GM12878 (cell line): Measurements from ENCODE around the gene TMEM37. TPM values are rescaled to one million over a fixed set of nuclear protein-coding genes. Genes with fewer than 3 reads are reported as not detected.

Experiments
- ATAC-seq: fragments of 200-7000 bp; cut with Tn5 transposase; 3 replicates; pipeline ENCODE4 v1.9.1; 2020; ENCODE audit warnings: mild to moderate bottlenecking, moderate library complexity
- BruUV-seq: library from RNA; stranded (reverse); fragments of 400-500 nt; replicated peaks from 2 replicates; lab custom pipeline; 2021; lab: Mats Ljungman, UMichigan
- CTCF ChIA-PET: fragments of 300-600 bp; sonication (Branson Sonifier 250); formaldehyde crosslinking; extraction: SDS; loops from one replicate; lab custom pipeline; 2021; ENCODE audit warnings: inconsistent platforms; lab: Yijun Ruan, JAX
- POLR2A ChIA-PET: fragments of 350-600 bp; formaldehyde crosslinking; extraction: SDS; loops from one replicate; lab custom pipeline; 2021; ENCODE audit warnings: inconsistent platforms; lab: Charles Lee
- RAD21 ChIA-PET: fragments of 300-600 bp; sonication (Branson Sonifier 250); formaldehyde crosslinking; loops from one replicate; lab custom pipeline; 2023; ENCODE audit warnings: antibody characterized with exemption; ENCODE audit not compliant: unreplicated experiment; lab: Charles Lee
- SMC1A ChIA-PET: fragments of 300-600 bp; sonication (Branson Sonifier 250); formaldehyde crosslinking; loops from one replicate; lab custom pipeline; 2023; ENCODE audit not compliant: unreplicated experiment, uncharacterized antibody; lab: Charles Lee
- DNase-seq: peaks from one replicate; pipeline ENCODE4 v3.0.0-alpha.2; 2011; ENCODE audit warnings: low read depth, low spot score
- FAIRE-seq: peaks from 3 replicates; lab custom pipeline; 2011; peaks lifted over from hg19 to GRCh38; lab: Jason Lieb, UNC
- H2AFZ ChIP-seq: 2 replicates; pipeline ENCODE4 v1.6.0; 2011; ENCODE audit warnings: low read depth, low read length, control low read depth; ENCODE audit not compliant: control insufficient read depth
- H3K27ac ChIP-seq: 2 replicates; pipeline ENCODE4 v1.5.1; 2011; ENCODE audit warnings: control low read depth; ENCODE audit not compliant: control insufficient read depth, insufficient read depth
- H3K27me3 ChIP-seq, 2 experiments: replicated peaks in 1 of 2; 2 replicates each; pipeline versions ENCODE4 v1.6.0 to v1.6.1; 2011; ENCODE audit warnings: low read length in 1 of 2; ENCODE audit not compliant: control insufficient read depth in 2 of 2, insufficient read depth in 2 of 2
- H3K36me3 ChIP-seq, 2 experiments: 2 replicates each; pipeline ENCODE4 v1.5.1; 2011; ENCODE audit warnings: low read length in 1 of 2; ENCODE audit not compliant: control insufficient read depth in 2 of 2, insufficient read depth in 2 of 2
- H3K4me1 ChIP-seq: 2 replicates; pipeline ENCODE4 v1.6.1; 2011; ENCODE audit warnings: mild to moderate bottlenecking, low read length, moderate library complexity, mixed read lengths; ENCODE audit not compliant: control insufficient read depth, insufficient read depth
- H3K4me2 ChIP-seq: 2 replicates; pipeline ENCODE4 v1.6.0; 2011; ENCODE audit warnings: control low read depth; ENCODE audit not compliant: control insufficient read depth, insufficient read depth
- H3K4me3 ChIP-seq: fragments of 200-600 bp; sonication (generic); 2 replicates; pipeline ENCODE4 v1.5.1; 2016
- H3K79me2 ChIP-seq: 2 replicates; pipeline ENCODE4 v1.6.0; 2011; ENCODE audit warnings: low read length; ENCODE audit not compliant: control insufficient read depth, insufficient read depth
- H3K9ac ChIP-seq: 2 replicates; pipeline ENCODE4 v1.8.0; 2011; ENCODE audit warnings: low read length, control low read depth, mixed read lengths; ENCODE audit not compliant: control insufficient read depth, insufficient read depth
- H3K9me3 ChIP-seq: replicated peaks from 3 replicates; pipeline ENCODE4 v1.5.1; 2011; ENCODE audit warnings: mild to moderate bottlenecking, low read length; ENCODE audit not compliant: control insufficient read depth, insufficient read depth
- H4K20me1 ChIP-seq: 2 replicates; pipeline ENCODE4 v1.6.0; 2011; ENCODE audit not compliant: control insufficient read depth, insufficient read depth
- CHD4 ChIP-seq: fragments of 200-600 bp; sonication (generic); IDR thresholded peaks from 2 replicates; pipeline ENCODE4 v1.6.1; 2016; ENCODE audit warnings: mild to moderate bottlenecking
- CREM ChIP-seq: IDR thresholded peaks from 2 replicates; pipeline ENCODE4 v1.6.1; 2014; ENCODE audit warnings: antibody characterized with exemption, low read depth
- DPF2 ChIP-seq: fragments of 450-650 bp; IDR thresholded peaks from 2 replicates; pipeline ENCODE4 v1.6.1; 2017; ENCODE audit warnings: mild to moderate bottlenecking
- EGR1 ChIP-seq, 2 experiments: IDR thresholded peaks; 1 replicate in 1 of 2; 2 replicates in 1 of 2; pipeline ENCODE4 v1.6.1; 2011 to 2012; ENCODE audit warnings: low read depth in 2 of 2, low read length in 2 of 2, borderline replicate concordance in 1 of 2, mild to moderate bottlenecking in 1 of 2, moderate library complexity in 1 of 2
- EZH2 ChIP-seq: IDR thresholded peaks from 2 replicates; pipeline ENCODE4 v1.6.1; 2012; ENCODE audit warnings: low read depth, mild to moderate bottlenecking, control low read depth, inconsistent platforms, low read length, borderline replicate concordance; ENCODE audit not compliant: control insufficient read depth
- GATAD2B ChIP-seq: fragments of 450-650 bp; conservative IDR thresholded peaks from 2 replicates; pipeline ENCODE4 v1.6.1; 2017; ENCODE audit warnings: low read depth, mild to moderate bottlenecking, moderate library complexity
- IKZF1 ChIP-seq: fragments of 450-650 bp; conservative IDR thresholded peaks from 2 replicates; pipeline ENCODE4 v1.6.1; 2017; ENCODE audit warnings: antibody characterized with exemption, mild to moderate bottlenecking
- IKZF2 ChIP-seq, 2 experiments: fragments of 450-650 bp; IDR thresholded peaks; 2 replicates each; pipeline ENCODE4 v1.6.1; 2017; ENCODE audit warnings: mild to moderate bottlenecking in 2 of 2, moderate library complexity in 2 of 2
- LARP7 ChIP-seq: fragments of 450-650 bp; IDR thresholded peaks from 2 replicates; pipeline ENCODE4 v1.6.1; 2017; ENCODE audit warnings: mild to moderate bottlenecking
- MEF2A ChIP-seq: IDR thresholded peaks from 2 replicates; pipeline ENCODE4 v1.6.1; 2011; ENCODE audit warnings: low read depth, mild to moderate bottlenecking, low read length, moderate library complexity; ENCODE audit not compliant: insufficient read depth
- MEF2B ChIP-seq: fragments of 450-650 bp; IDR thresholded peaks from 2 replicates; pipeline ENCODE4 v1.6.1; 2018; ENCODE audit warnings: mild to moderate bottlenecking, moderate library complexity; ENCODE audit not compliant: partially characterized antibody, poor library complexity, severe bottlenecking
- MTA2 ChIP-seq: fragments of 450-650 bp; IDR thresholded peaks from 2 replicates; pipeline ENCODE4 v1.6.1; 2016; ENCODE audit warnings: low read depth, mild to moderate bottlenecking, moderate library complexity
- MYC ChIP-seq: IDR thresholded peaks from 2 replicates; pipeline ENCODE4 v1.6.1; 2011; ENCODE audit warnings: mild to moderate bottlenecking, low read length, moderate library complexity, inconsistent platforms; ENCODE audit not compliant: insufficient read depth, insufficient replicate concordance, insufficient read length, severe bottlenecking
- NBN ChIP-seq: fragments of 450-650 bp; IDR thresholded peaks from 2 replicates; pipeline ENCODE4 v1.6.1; 2016
- PAX5 ChIP-seq: IDR thresholded peaks from 2 replicates; pipeline ENCODE4 v1.6.1; 2011; ENCODE audit warnings: low read depth, low read length, borderline replicate concordance
- POLR2AphosphoS5 ChIP-seq: IDR thresholded peaks from 2 replicates; pipeline ENCODE4 v1.6.1; 2011; ENCODE audit warnings: mild to moderate bottlenecking, low read length, inconsistent platforms
- PRDM15 ChIP-seq: fragments of 450-650 bp; formaldehyde crosslinking; IDR thresholded peaks from 2 replicates; pipeline ENCODE4 v1.4.0; 2020; ENCODE audit warnings: mild to moderate bottlenecking, moderate library complexity
- WGBS: methylation state at CpG from one replicate; pipeline ENCODE4 v1.1.6; 2016; ENCODE audit warnings: low lambda C conversion rate; ENCODE audit not compliant: insufficient replicate concordance, insufficient coverage; ENCODE audit errors: missing lambda C conversion rate; 5-methylcytosine and 5-hydroxymethylcytosine counted together
- in situ Hi-C: fragments of 300-500 bp; cut with MboI; formaldehyde crosslinking; loops from 9 replicates; pipeline ENCODE4 v1.14.3; 2018; ENCODE audit warnings: mixed read lengths
- intact Hi-C: fragments of 100-400 bp; cut with micrococcal nuclease; formaldehyde crosslinking; loops from one replicate; pipeline ENCODE4 v1.14.2; 2022; ENCODE audit not compliant: unreplicated experiment
- polyA plus RNA-seq, 11 experiments: library from polyadenylated mRNA; depleted of rRNA in 4 of 11; unstranded in 6 of 11; stranded (reverse) in 5 of 11; fragments of >200 nt; fragmentation: Nextera tagmentation in 4 of 11; fragmentation: Illumina TruSeq in 1 of 11; extraction: Ambion mirVana in 4 of 11; extraction: Trizol in 1 of 11; gene quantifications; 1 replicate in 1 of 11; 2 replicates in 10 of 11; pipeline versions ENCODE4 v1.2.1 to v1.2.3, GENCODE V29; 2011 to 2016; ENCODE audit warnings: inconsistent platforms in 2 of 11, missing spikeins in 2 of 11, low read depth in 1 of 11
- total RNA-seq, 4 experiments: library from RNA; depleted of rRNA in 3 of 4; stranded (reverse); fragments of >200 nt in 3 of 4; fragmentation: Illumina TruSeq in 1 of 4; extraction: Trizol in 1 of 4; gene quantifications; 2 replicates each; pipeline versions ENCODE4 v1.2.1 to v1.2.3, GENCODE V29; 2013 to 2021
- TF ChIP-seq, protein P1 (sequence below): IDR thresholded peaks from 2 replicates; pipeline ENCODE4 v1.6.1; 2011; ENCODE audit warnings: borderline replicate concordance, low read depth, mild to moderate bottlenecking, moderate library complexity, mixed read lengths, low read length; ENCODE audit not compliant: insufficient read depth; ENCODE audit errors: extremely low read length

The TMEM37 gene
- total and polyA plus RNA-seq, 10 of the 15 experiments (the other 5 are each of a cell fraction or from before 2014, with no cell fraction given): 0.07 to 0.67 (median 0.24) TPM; not detected in 3

DNA sequence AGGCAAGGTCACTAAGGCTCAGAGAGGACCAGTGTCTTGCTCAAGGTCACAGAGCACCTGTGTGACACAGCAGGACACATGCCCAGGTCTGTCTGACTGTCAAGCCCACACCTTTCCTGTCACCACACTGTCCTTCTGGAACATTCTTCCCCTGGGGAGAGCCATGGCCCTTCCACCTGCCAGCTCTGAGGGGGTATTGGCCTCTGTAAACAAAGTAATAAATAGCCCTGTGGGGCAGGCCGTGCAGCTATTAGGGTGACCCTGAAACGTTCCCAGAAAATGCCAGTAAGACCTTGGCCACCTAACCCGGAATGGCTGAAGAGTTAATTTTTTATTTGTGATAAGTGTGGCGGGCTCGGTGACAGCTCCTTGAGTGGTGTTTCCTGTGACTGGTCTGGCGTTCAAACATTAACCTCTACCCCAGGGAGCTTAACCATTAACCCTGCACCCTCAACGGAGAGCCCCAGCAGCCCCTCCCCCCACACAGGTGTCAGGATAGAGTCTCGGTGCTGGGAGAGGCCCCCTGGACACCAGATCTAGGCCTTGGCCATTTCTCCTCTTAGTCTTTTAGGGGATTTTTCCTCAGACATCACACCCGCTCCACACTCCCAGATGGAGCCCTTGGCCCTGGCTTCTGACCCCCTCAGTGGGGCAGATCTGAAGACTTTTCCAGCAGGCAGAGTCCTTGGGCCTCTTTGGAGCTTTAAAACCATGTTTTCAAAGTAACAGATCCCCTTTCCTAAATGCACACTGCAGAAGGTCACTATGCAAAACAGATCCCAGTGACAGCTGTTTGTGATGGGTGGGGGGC lies 56.0 kb downstream of the TMEM37 start:
- Histone ChIP-seq H4K20me1 (peaks cover 2% of the 10 kb centered on the region; the same call in 1 of the 2 replicates), H3K79me2 (no peaks in the 10 kb centered on the region), H3K4me2 (no peak overlapping the region), H3K27ac (no peak overlapping the region), H3K4me1 (no peaks in the 10 kb centered on the region), H3K4me3 (no peak overlapping the region), H3K36me3 (no peaks in the 10 kb centered on the region), H3K27me3 (no peaks in the 10 kb centered on the region; a peak in 1 of 4 replicates), H3K9ac (no peak overlapping the region), H3K9me3 (no peaks in the 10 kb centered on the region), H2AFZ (no peak overlapping the region)
- intact Hi-C loops (no loop called here), in situ Hi-C loops (loop anchor here (10.0 kb wide), 1 partner anchor 603 kb away; no protein-coding TSS in a partner anchor)
- SMC1A ChIA-PET: interaction anchor here (1.2 to 3.0 kb wide), 3 partner anchors 8 to 30 kb away, joined by 3 to 10 read pairs (median 3); no protein-coding TSS in a partner anchor
- DNase-seq (peak; percentile 34), ATAC-seq (peak; percentile 88), FAIRE-seq (no peak)
- POLR2A ChIA-PET: interaction anchor here (0.6 to 1.1 kb wide), 2 partner anchors 135 to 165 kb away, joined by 4 to 5 read pairs; no protein-coding TSS in a partner anchor
- RAD21 ChIA-PET: interaction anchor here (1.2 to 1.5 kb wide), 3 partner anchors 8 to 121 kb away, joined by 3 to 8 read pairs (median 5); partner anchors contain the start of genes C2orf76 and DBI
- WGBS: 1% methylated on average over 9 of the region's 9 CpGs
- BruUV-seq: no TSS peak
- CTCF ChIA-PET: interaction anchor here (0.8 to 3.3 kb wide), 6 partner anchors 8 to 81 kb away, joined by 3 to 31 read pairs (median 6); no protein-coding TSS in a partner anchor
- peak; percentile 54; the same call in 1 of the 2 replicates for TF ChIP-seq IKZF1
- no peak for TF ChIP-seq PAX5
- TF ChIP-seq MEF2B: peak; percentile 26
- no peak for TF ChIP-seq MYC
- TF ChIP-seq MTA2: peak; percentile 43
- 0 out of 2 replicates have a peak, but pooled peaks have one; percentile 32 for TF ChIP-seq NBN
- peak; percentile 18; the same call in 1 of the 2 replicates for TF ChIP-seq GATAD2B
- no peak for TF ChIP-seq CREM
- TF ChIP-seq EZH2: no peak
- TF ChIP-seq IKZF2 (IDR thresholded peaks at IDR 0.05): peak in 1 of 2 experiments; percentile 46; a peak in 1 of 4 replicates
- TF ChIP-seq DPF2: peak; percentile 49; the same call in 1 of the 2 replicates
- TF ChIP-seq MEF2A: no peak
- no peak for TF ChIP-seq EGR1 (IDR thresholded peaks at IDR 0.05; ENCODE audit: borderline replicate concordance in 1 of 2, low read depth in 2 of 2, low read length in 2 of 2)
- TF ChIP-seq CHD4: no peak
- TF ChIP-seq LARP7: no peak
- TF ChIP-seq PRDM15: no peak
- TF ChIP-seq, protein P1, sequence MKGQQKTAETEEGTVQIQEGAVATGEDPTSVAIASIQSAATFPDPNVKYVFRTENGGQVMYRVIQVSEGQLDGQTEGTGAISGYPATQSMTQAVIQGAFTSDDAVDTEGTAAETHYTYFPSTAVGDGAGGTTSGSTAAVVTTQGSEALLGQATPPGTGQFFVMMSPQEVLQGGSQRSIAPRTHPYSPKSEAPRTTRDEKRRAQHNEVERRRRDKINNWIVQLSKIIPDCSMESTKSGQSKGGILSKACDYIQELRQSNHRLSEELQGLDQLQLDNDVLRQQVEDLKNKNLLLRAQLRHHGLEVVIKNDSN: no peak
- no peak for TF ChIP-seq POLR2AphosphoS5
